Measurements from ENCODE around the gene CERCAM.
"Not testable (repeated sequence)": the region's sequence is repeated elsewhere in the genome, so short reads cannot be mapped to it uniquely, and the experiment has no call there.

The CERCAM gene

GRCh38 chr9:128446505-128446904 lies 25.8 kb downstream of the CERCAM start:
- not testable (repeated sequence) for H3K4me3 Mint-ChIP-seq; H3K36me3 Mint-ChIP-seq (ENCODE audit: low read depth); H3K27ac Mint-ChIP-seq; H3K27me3 Mint-ChIP-seq; ATAC-seq; DNase-seq; H3K9me3 Mint-ChIP-seq; H3K4me1 Mint-ChIP-seq

GRCh38 chr9:128448746-128449145 lies 28.1 kb downstream of the CERCAM start:
- H3K27me3 Mint-ChIP-seq: no peaks in the 10 kb centered on the region
- H3K4me3 Mint-ChIP-seq: no peak overlapping the region
- H3K27ac Mint-ChIP-seq: no peak overlapping the region
- ATAC-seq (no peak), DNase-seq (no peak)
- no peaks in the 10 kb centered on the region for H3K9me3 Mint-ChIP-seq
- H3K36me3 Mint-ChIP-seq (ENCODE audit: low read depth): no peaks in the 10 kb centered on the region
- H3K4me1 Mint-ChIP-seq: no peaks in the 10 kb centered on the region

GRCh38 chr9:128454991-128455390 lies 34.3 kb downstream of the CERCAM start:
- peak overlapping the region; percentile 58 for H3K4me3 Mint-ChIP-seq
- peaks cover 9% of the 10 kb centered on the region for H3K36me3 Mint-ChIP-seq (ENCODE audit: low read depth)
- H3K4me1 Mint-ChIP-seq: peaks cover 15% of the 10 kb centered on the region
- no peaks in the 10 kb centered on the region for H3K27me3 Mint-ChIP-seq
- no peak for DNase-seq
- H3K27ac Mint-ChIP-seq: peak overlapping the region; percentile 59
- no peaks in the 10 kb centered on the region for H3K9me3 Mint-ChIP-seq
- no peak for ATAC-seq

DNA sequence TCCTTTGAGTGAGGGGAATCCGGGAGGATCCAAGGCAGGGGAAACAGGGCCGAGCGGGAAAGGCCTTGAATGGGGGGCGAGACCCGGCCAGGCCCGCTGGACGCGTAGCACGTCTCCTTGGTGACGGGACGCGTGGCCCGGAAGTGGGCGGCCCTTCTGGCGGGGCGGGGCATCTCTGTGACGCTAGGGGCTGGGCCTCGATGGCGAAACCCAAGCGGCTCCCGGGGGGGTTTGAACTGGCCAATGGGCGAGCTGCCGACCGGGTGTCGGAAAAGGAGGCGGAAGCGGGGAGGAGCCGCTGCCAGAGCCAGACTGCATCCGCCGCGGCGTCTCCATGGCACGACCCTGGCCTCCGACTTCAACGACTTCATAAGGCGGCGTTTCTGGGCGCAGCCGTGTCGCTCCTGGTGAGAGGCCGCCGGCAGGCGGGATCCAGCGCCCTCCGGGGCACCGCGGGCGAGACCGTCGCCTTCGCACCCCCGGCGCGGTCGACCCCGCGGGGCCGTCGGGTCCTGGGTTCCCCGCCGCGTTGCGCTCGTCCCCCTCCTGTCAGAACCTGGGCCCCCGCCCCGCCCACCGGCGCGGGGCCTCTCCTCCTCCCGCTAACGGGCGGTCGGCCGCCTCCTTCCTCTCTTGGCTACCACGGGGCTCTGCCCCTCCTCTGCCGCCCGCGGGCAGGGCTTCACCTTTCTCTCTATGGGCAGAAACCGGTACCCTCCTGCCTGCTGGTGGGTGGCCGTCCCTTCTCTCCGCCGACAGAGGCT lies 35.4 kb downstream of the CERCAM start, which contains the start of gene ODF2:
Gene ODF2, plus strand, starts transcription at position 158 of the 764 bp plus-strand sequence. Its CDS starts 86 bp downstream, at position 244.
- Mint-ChIP-seq H3K4me3 (peak within 1 kb of the TSS; percentile 87), H3K4me1 (peaks cover 15% of the 10 kb centered on the region), H3K9me3 (no peaks in the 10 kb centered on the region), H3K27me3 (no peaks in the 10 kb centered on the region), H3K27ac (peak within 1 kb of the TSS; percentile 91), H3K36me3 (ENCODE audit: low read depth) (peaks cover 16% of the 10 kb centered on the region)
- DNase-seq (peak; percentile 99), ATAC-seq (peak; percentile 94)

GRCh38 chr9:128456613-128457061 lies 36.0 kb downstream of the CERCAM start:
- peaks cover 15% of the 10 kb centered on the region for H3K4me1 Mint-ChIP-seq
- H3K36me3 Mint-ChIP-seq (ENCODE audit: low read depth): peaks cover 22% of the 10 kb centered on the region
- H3K9me3 Mint-ChIP-seq: no peaks in the 10 kb centered on the region
- peak; percentile 75 for DNase-seq
- H3K27ac Mint-ChIP-seq: peak overlapping the region; percentile 91
- no peaks in the 10 kb centered on the region for H3K27me3 Mint-ChIP-seq
- H3K4me3 Mint-ChIP-seq: peak overlapping the region; percentile 87
- ATAC-seq: peak; percentile 70

GRCh38 chr9:128457207-128457606 lies 36.5 kb downstream of the CERCAM start:
- Mint-ChIP-seq H3K27ac (no peak overlapping the region), H3K9me3 (no peaks in the 10 kb centered on the region), H3K4me3 (peak overlapping the region; percentile 87), H3K36me3 (ENCODE audit: low read depth) (peaks cover 28% of the 10 kb centered on the region), H3K27me3 (no peaks in the 10 kb centered on the region), H3K4me1 (peaks cover 15% of the 10 kb centered on the region)
- DNase-seq: no peak
- ATAC-seq: no peak

DNA sequence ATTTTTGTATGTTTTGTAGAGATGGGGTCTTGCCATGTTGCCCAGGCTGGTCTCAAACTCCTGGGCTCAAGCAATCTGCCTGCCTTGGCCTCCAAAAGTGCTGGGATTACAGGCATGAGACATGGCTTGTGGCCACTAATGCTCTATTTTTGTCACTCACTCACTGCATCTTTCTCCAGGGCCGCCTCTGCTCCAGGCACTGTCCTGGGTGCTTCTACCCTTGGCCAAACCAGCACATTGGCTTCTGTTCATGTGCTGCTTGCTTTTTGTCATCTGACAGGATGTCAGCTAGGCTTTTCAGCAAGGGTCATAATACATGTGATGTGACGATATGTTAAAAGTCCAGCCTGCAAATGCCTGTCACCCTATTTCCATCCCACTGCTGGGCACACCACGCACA lies 38.4 kb downstream of the CERCAM start:
- H3K27ac Mint-ChIP-seq: no peak overlapping the region
- H3K4me1 Mint-ChIP-seq: peaks cover 15% of the 10 kb centered on the region

DNA sequence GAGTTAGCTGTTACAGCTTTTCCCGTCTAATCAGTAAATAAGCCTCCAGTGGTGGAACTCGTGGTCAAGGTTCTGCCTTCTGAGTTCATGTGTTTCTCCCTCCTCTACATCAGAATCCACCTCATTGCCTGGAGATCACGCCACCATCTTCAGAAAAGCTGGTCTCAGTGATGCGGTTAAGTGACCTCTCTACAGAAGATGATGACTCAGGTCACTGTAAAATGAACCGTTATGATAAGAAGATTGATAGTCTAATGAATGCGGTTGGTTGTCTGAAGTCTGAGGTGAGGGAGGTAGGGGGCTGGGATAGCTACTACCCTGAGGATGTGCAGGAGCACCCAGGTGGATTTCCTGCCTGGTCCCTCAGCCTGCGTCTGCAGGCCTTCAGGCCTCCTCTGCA lies 48.4 kb downstream of the CERCAM start:
- ATAC-seq (no peak), DNase-seq (no peak)
- Mint-ChIP-seq H3K36me3 (ENCODE audit: low read depth) (peaks cover 35% of the 10 kb centered on the region), H3K4me1 (peaks cover 2% of the 10 kb centered on the region), H3K27me3 (no peaks in the 10 kb centered on the region), H3K9me3 (no peaks in the 10 kb centered on the region), H3K4me3 (no peak overlapping the region), H3K27ac (no peak overlapping the region)

More for the DNA sequence above, 38.4 kb downstream of the CERCAM start:
- Mint-ChIP-seq H3K27me3 (no peaks in the 10 kb centered on the region), H3K9me3 (no peaks in the 10 kb centered on the region), H3K36me3 (ENCODE audit: low read depth) (peaks cover 40% of the 10 kb centered on the region), H3K4me3 (peak overlapping the region; percentile 12)
- DNase-seq: no peak
- ATAC-seq: no peak

- DNase-seq: no peak
- ATAC-seq: peak; percentile 31
- Mint-ChIP-seq H3K4me3 (no peak overlapping the region), H3K27ac (no peak overlapping the region), H3K9me3 (no peaks in the 10 kb centered on the region), H3K36me3 (ENCODE audit: low read depth) (peaks cover 41% of the 10 kb centered on the region), H3K27me3 (no peaks in the 10 kb centered on the region), H3K4me1 (peaks cover 2% of the 10 kb centered on the region)
Observed at GRCh38 chr9:128470560-128470959, 49.9 kb downstream of the CERCAM start.

DNA sequence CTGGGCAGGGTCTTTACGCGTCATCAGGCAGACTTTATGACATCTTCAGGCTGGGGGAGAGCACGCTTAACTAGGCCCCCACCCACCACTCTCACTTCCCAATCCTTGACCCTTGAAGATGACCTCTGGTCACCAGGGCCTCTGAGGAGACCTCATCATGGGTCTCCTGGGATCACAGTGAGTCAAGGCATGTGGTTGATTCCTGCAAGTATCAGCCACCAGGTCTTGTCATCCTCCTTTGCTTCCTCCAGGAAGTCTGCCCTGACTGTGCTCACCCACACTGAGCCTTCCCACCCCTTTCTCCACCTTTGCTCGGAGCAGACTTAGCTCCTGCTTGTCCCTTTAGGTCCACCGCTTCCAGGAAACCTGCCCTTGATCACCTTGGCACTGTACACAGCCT lies 52.4 kb downstream of the CERCAM start:
- no peak for DNase-seq
- no peak for ATAC-seq
- H3K9me3 Mint-ChIP-seq: no peaks in the 10 kb centered on the region
- no peak overlapping the region for H3K27ac Mint-ChIP-seq
- H3K36me3 Mint-ChIP-seq (ENCODE audit: low read depth): peaks cover 38% of the 10 kb centered on the region
- no peaks in the 10 kb centered on the region for H3K27me3 Mint-ChIP-seq
- H3K4me3 Mint-ChIP-seq: no peak overlapping the region
- H3K4me1 Mint-ChIP-seq: peaks cover 2% of the 10 kb centered on the region

DNA sequence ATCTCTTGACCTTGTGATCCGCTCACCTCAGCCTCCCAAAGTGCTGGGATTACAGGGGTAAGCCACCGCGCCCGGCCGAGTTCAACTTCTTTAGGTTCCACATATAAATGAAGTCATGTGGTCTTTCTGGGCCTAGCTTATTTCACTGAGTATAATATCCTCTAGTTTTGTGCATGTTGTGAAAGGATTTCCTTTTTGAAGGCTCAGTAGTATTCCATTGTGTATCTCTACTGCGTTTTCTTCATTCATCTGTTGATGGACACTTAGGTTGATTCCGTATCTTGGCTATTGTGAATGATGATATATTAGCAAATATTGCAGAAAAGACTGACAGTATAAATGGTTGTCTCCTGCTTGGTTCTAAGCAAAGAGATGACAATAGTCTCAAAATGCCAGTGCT lies 55.2 kb downstream of the CERCAM start:
- Mint-ChIP-seq H3K4me3 (no peak overlapping the region), H3K4me1 (no peaks in the 10 kb centered on the region), H3K27ac (no peak overlapping the region), H3K9me3 (no peaks in the 10 kb centered on the region), H3K27me3 (no peaks in the 10 kb centered on the region), H3K36me3 (ENCODE audit: low read depth) (peaks cover 40% of the 10 kb centered on the region)
- DNase-seq (no peak), ATAC-seq (no peak)

DNA sequence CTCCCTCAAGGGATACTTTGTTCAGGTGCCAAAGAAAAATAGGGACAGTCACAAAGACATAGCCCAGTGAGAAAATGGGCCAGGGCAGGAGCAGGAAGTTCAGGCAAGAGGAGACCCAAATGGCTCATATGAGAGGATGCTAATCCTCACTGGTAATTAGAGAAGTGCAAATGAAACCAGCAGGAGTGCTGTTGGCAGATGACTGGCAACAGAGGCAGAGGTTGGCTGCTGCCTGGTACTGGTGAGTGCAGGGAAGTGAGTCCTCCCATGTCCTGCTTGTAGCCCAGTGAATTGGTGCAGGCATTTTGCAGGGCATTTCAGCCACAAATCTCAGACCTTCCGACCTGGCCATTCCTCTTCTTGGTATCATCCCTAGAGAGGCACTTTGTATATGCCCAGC lies 58.6 kb downstream of the CERCAM start:
- no peak for DNase-seq
- Mint-ChIP-seq H3K9me3 (no peaks in the 10 kb centered on the region), H3K27ac (no peak overlapping the region), H3K36me3 (ENCODE audit: low read depth) (peaks cover 38% of the 10 kb centered on the region), H3K4me1 (no peaks in the 10 kb centered on the region), H3K27me3 (no peaks in the 10 kb centered on the region), H3K4me3 (no peak overlapping the region)
- ATAC-seq: no peak

DNA sequence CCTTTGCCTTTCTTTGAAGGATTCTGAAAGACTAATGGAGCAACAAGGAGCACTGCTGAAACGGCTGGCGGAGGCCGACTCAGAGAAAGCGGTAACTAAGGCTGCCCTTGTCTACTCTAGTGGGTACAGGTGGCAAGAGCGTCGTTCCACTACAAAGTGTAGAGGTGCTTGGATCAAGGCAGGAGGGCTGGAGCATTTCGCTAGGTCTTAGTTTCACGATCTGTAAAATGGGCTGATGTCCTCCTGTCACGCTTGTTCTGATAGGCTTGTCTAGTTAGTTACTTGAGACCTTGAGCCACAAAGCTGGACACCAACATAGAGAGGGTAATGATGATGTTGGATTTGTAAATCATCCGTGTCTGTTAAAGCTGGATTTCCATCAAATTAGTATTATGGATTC lies 60.9 kb downstream of the CERCAM start:
- DNase-seq (no peak), ATAC-seq (no peak)
- H3K4me3 Mint-ChIP-seq: no peak overlapping the region
- H3K36me3 Mint-ChIP-seq (ENCODE audit: low read depth): peaks cover 42% of the 10 kb centered on the region
- no peak overlapping the region for H3K27ac Mint-ChIP-seq
- H3K9me3 Mint-ChIP-seq: no peaks in the 10 kb centered on the region
- H3K27me3 Mint-ChIP-seq: no peaks in the 10 kb centered on the region
- H3K4me1 Mint-ChIP-seq: no peaks in the 10 kb centered on the region

GRCh38 chr9:128482186-128482585 lies 61.5 kb downstream of the CERCAM start:
- DNase-seq: no peak
- Mint-ChIP-seq H3K36me3 (ENCODE audit: low read depth) (peaks cover 47% of the 10 kb centered on the region), H3K4me1 (no peaks in the 10 kb centered on the region), H3K27me3 (no peaks in the 10 kb centered on the region), H3K27ac (no peak overlapping the region), H3K9me3 (no peaks in the 10 kb centered on the region), H3K4me3 (no peak overlapping the region)
- no peak for ATAC-seq

GRCh38 chr9:128484686-128485413 lies 64.2 kb downstream of the CERCAM start:
- ATAC-seq (no peak), DNase-seq (no peak)
- peaks cover 44% of the 10 kb centered on the region for H3K36me3 Mint-ChIP-seq (ENCODE audit: low read depth)
- no peaks in the 10 kb centered on the region for H3K27me3 Mint-ChIP-seq
- no peak overlapping the region for H3K27ac Mint-ChIP-seq
- H3K4me1 Mint-ChIP-seq: no peaks in the 10 kb centered on the region
- no peaks in the 10 kb centered on the region for H3K9me3 Mint-ChIP-seq
- no peak overlapping the region for H3K4me3 Mint-ChIP-seq

Measured in activated naive CD8-positive, alpha-beta T cell treated with anti-CD3 and anti-CD28 coated beads, Interleukin-2, amount 50 U/mL, for 24 hours (primary cell).